Hypothalamus (tissue), 51 donors: Measurements from ENCODE around the gene DAB2IP.
A peak's percentile ranks its signal among the peaks of the same experiment; 100 is the strongest.

Experiments used
- DNase-seq, 51 donors: peaks; one replicate each; lab custom pipeline; 2025; lab: John Stamatoyannopoulos, UW

Gene DAB2IP

GRCh38 chr9:121717141-121717991 lies 65.9 kb downstream of the DAB2IP start:
- no peak for DNase-seq

DNA sequence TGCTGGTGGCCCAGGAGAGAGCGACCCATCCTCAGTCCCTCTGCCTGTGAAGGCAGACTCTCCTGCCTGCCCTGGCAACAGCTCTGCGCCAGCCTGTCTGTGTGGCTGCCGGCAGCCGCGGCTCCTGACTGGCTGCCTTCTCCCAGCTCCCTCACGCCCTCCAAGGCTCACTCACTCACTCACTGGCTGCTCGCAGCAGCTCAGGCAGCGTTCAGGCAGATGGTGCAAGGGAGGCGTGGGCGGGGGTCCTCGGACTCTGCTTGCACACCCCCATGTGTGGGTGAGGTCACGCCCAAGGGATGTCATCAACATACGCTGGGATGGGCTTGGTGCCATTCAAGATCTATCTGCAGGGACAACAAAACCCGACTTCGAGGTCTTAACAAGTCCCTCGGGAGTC lies 66.7 kb downstream of the DAB2IP start:
- DNase-seq, result peak in 36 of 51 donors; percentile 8 to 85 (median 61)

- no peak for DNase-seq
These were observed 67.1 kb downstream of the DAB2IP start for GRCh38 chr9:121718501-121718900.

GRCh38 chr9:121720311-121721057 lies 69.0 kb downstream of the DAB2IP start:
- DNase-seq, result no peak

GRCh38 chr9:121721058-121721350 lies 69.6 kb downstream of the DAB2IP start:
- no peak for DNase-seq

DNA sequence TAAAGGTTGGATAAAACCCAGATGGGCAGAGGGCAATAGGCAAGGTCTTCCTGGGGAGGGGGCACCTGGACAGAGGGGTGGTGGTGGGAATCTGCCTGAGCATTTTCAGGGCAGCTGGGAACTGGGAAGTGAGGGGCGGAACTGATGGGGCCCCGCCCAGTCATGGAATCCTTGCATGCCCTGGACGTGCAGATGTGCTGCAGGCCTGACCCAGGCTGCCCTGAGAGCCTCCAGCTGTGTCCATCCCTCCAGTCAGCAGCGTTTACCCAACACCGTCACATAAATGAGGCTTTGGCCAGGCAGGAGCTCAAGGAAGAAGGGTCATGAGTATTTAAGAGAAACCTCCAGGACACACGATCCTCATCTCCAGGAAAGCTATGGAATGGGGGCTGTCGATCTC lies 70.3 kb downstream of the DAB2IP start:
- DNase-seq, result no peak

- peak in 39 of 51 donors; percentile 9 to 78 (median 54) for DNase-seq
These were observed 73.8 kb downstream of the DAB2IP start for GRCh38 chr9:121725008-121725775.

DNA sequence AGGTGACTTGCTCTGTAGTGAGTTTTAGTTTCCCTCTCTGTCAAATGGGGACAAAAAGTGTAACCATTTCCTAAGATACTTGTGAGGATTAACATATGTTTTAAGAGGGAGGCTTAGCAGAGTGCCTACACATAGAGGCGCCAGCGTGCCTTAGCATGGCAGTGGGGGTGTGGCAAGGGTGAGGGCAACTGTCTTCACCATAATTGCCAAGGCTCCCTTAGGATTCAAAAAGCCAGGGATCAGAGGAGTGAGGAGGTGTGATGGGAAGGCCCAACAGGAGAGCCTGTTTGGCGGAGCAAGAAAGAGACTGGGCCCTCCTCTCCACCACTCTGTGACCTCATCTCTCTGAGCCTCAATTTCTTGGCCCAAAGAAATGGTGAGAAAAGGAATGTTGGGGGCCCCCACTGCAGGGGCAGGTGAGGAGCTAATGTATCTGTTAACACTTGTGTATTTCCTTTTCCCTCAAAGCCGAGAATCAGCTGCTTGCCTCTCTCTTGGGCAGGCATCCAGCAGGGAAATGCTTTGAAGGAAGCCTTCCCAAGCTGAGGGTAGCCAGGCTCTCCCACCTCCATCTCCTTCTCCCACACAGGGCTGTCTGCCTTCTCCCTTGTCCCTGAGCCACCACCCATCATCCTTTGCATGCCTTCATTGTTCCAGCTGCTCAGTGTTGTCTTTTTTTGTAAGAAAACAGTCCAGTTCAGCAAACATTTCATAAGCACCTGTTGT lies 76.0 kb downstream of the DAB2IP start:
- DNase-seq, result peak in 2 of 51 donors; percentile 12 to 34

- no peak for DNase-seq
These were observed 77.5 kb downstream of the DAB2IP start for GRCh38 chr9:121728916-121729315.

DNA sequence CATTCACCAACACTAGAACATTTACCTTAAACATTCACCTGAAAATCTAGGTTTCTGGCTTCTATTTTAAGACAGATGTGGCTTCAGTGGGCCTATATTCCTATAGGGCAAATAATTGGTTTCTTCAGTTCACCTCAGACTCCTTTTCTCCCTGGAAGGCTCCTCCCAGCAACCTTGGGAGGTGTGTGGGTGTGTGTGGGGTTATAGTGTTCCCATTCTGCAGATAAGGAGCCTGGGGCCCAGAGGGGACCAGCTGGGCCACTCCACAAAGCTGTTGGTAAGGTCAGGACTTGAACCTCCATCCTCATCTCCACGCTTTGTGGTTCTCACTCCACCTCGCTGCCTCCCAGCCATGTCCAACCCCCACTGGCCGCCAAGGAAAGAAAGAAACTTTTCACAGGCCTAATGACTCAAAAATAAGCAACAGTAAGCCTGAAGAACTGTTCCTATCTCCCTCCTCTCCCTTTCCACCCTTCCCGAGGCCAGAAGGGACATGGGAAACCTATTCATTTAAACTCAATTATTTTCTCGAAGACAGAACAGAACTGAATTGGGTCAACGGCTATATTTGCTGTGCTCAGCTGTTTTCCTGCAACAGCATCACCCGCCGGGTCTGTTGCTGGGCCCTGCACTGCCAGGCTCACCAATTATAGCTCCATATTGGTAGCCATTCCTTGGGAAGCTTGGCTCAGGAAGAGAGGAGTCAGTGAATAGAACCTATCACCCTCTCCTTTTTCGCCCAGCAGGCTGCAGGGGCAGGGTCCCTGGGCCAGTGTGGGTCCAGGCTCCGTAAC lies 78.5 kb downstream of the DAB2IP start:
- DNase-seq, result no peak

DNA sequence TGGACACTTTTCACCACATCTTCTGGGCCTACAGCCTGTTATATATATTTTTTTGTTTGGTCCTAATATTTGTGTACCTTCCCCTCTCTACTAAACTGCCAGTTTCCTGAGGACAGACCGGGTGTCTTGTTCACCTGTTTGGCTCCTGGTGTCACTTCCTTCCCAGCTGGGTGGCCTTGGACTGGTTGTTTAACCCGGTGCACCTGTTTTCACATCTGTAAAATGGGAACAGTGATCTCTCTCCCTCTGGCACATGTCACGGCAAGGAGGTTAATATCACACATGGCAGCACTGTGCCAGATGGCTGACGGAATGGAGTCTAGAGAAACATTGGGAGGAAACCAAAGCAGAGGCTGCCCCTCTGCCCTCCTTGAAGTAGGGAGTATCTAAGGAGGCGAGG lies 79.7 kb downstream of the DAB2IP start:
- no peak for DNase-seq

GRCh38 chr9:121731919-121732318 lies 80.5 kb downstream of the DAB2IP start:
- DNase-seq, result no peak

DNA sequence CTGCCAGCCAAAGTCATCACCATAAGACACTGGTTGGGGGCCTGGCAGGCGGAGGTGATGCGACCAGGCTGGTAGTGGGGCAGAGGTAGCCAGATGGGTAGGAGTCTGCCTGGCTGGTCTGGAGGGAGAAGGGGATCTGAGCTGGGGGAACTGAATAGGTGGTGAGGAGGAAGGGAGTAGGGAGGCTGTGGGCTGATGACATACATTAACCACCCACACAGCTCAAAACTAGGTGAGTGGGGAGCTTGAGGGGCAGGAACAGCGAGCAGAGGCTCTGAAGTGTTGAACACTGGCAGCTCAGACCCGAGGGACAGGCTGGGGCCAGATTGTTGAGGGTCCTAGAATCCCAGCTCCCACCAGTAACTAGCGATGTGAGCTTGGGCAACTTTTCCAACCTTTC lies 81.0 kb downstream of the DAB2IP start:
- no peak for DNase-seq

DNA sequence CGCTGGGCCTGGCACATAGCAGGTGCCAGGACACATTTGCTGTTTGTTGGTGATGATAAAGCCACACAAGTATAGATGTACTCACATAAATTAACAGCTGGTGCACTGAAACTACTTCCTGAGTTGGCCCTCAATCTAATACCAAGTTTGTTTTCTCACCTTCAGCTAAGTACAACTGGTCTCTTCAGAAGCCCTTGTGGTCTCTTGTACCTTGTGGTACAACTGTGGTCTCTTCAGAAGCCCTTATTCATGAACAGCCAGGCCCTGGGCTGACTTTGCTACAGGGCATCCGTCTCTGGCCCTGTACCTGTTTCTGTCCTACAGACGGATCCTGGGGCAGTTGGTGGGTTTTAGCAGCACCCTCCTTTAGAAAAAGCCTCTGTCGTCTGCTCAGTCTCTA lies 81.5 kb downstream of the DAB2IP start:
- no peak for DNase-seq

DNA sequence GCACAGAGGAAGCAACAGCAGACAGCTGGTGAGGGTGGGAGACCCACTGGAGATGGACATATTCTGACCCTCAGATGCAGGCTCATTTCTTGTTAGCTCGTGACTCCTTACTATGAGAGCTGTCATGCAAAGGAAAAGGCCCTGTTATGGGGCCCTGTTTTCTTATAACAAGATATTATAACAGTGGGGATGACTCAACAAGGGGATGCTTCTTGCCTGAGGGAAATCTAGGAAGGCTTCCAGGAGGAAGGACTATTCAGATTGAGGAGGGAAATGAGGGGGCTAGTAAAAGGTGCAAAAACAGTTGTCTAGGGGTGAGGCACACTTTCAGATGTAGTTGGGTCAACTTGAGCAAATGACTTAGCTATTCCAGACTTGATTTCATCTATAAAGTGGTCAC lies 83.0 kb downstream of the DAB2IP start:
- no peak for DNase-seq

DNA sequence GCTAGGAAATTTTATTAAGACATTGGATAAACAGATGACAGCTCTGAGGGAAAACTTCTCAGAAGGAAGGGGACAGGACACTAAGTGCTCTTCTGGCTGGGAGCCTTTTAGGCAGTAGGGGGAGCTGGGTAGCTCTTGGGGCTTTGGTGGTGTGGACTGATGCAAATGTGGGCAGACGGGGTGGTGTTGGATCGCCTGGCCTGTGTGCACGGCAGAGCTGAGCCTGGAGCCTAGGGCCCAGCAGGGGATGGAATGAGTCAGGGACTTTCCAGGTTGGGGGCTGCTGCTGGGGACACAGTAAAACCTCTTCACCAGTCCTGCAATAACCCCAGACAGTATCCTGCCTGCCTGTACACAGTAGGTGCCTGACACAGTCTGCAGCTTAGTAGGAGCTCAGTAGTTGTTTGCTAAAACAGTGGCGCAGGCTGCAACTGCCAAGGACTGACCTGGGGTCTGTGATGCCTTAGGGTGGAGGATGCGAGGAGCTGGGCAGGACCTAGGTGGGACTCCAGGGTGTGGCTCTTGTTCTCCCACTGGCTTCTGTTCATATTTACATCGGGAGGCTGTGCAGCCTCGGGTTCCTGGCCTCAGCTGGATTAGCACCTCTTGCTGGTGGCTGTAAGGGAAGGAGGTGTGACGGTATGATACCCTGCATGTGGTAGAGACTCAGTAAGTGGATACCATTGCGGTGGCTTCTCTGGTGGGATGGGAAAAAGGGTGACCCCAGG lies 83.8 kb downstream of the DAB2IP start:
- DNase-seq, result peak in 2 of 51 donors; percentile 8 to 11

DNA sequence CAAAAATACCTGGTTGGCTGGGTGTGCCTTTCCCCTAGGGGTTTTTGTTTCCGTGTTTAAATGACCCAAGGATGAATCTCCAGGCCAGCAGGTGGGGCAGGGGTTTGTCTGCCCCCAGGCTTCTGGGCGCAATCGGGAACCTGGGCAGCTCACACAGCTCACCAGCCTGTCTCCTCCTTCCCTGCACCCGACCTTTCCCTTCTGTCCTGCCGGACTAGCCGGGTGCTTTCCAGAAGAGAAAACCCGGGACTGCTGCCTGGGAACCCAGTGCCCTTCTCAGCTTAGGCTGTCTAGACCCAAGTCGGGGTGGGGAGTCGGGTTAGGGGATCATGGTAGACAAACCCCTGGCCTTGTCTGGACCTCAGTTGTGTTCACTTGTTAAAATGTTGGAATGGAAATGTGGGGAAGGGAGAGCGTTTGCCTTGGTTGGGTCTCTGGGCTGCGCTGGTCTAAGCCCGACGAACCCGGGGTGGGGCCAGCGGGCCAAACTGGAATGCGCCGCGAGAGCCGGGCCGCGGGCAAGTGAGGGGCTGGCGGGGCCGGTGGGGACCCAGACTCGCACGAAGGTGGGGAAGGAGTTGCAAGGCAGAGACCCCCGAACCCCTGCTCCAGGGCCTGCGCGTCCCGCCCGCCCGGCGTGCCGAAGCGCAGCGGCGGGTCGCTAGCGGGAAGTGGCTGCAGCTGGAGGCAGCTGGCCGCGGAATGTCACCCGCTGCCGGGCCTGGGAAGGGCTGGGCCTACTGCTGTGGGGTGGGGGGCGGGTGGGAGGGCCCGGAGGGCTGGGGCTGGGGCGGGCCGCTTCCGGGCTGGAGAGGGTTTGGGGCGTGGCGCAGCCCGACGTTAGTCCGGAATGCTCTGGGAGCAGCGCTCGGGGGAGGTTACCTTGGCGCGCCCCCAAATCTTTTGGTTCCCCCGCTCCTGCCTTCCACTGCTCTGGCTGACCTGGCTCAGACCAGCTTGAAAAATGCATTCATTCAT lies 84.6 kb downstream of the DAB2IP start:
- peak in 4 of 51 donors; percentile 25 to 33 (median 29) for DNase-seq

- no peak for DNase-seq
These were observed 85.6 kb downstream of the DAB2IP start for GRCh38 chr9:121736934-121737462.
